Body of pancreas (tissue), 4 donors: ENCODE data around the gene SNRPD3.

ENCODE experiments used
- CTCF ChIP-seq, 7 experiments: fragments of 450-650 bp in 4 of 7; fragments of 200-600 bp in 3 of 7; sonication (generic) in 3 of 7; IDR thresholded peaks; one replicate each; pipeline ENCODE4 v1.5.1; 2016 to 2019; ENCODE audit warnings: antibody characterized with exemption in 7 of 7
- POLR2A ChIP-seq, 3 donors: fragments of 450-650 bp; IDR thresholded peaks; one replicate each; pipeline ENCODE4 v1.6.1; 2016; ENCODE audit warnings: antibody characterized with exemption in 3 of 3, mild to moderate bottlenecking in 2 of 3

- peak in 4 of 7 experiments; percentile 33 to 42 (median 38) for TF ChIP-seq CTCF (IDR thresholded peaks at IDR 0.05)
- TF ChIP-seq POLR2A (IDR thresholded peaks at IDR 0.05): no peak
Observed at GRCh38 chr22:24542641-24543040, 13.2 kb upstream of the SNRPD3 start.
